DOHH2 (cell line): Measurements from ENCODE around the gene CCDC180.

Experiments
- H3F3A ChIP-seq: fragments of 200-600 bp; sonication (generic), shearing (Covaris generic); 2 replicates; pipeline ENCODE4 v1.6.0; 2016; ENCODE audit warnings: antibody characterized with exemption, mild to moderate bottlenecking; ENCODE audit not compliant: control insufficient read depth, insufficient read depth
- H3K27ac ChIP-seq: fragments of 200-600 bp; sonication (generic); 2 replicates; pipeline ENCODE4 v1.5.1; 2014; ENCODE audit warnings: low read depth, mild to moderate bottlenecking, low read length, moderate library complexity
- H3K27me3 ChIP-seq: fragments of 200-600 bp; sonication (generic); 2 replicates; pipeline ENCODE4 v1.6.1; 2014; ENCODE audit warnings: mild to moderate bottlenecking, low read length, mixed read lengths; ENCODE audit not compliant: control insufficient read depth
- H3K36me3 ChIP-seq: fragments of 200-600 bp; sonication (generic); 2 replicates; pipeline ENCODE4 v1.6.1; 2014; ENCODE audit warnings: mild to moderate bottlenecking, low read length, moderate library complexity, mixed read lengths; ENCODE audit not compliant: control insufficient read depth
- H3K4me1 ChIP-seq: fragments of 200-600 bp; sonication (generic); 2 replicates; pipeline ENCODE4 v1.6.1; 2014; ENCODE audit warnings: mild to moderate bottlenecking, low read length, mixed read lengths; ENCODE audit not compliant: control insufficient read depth
- H3K4me2 ChIP-seq: fragments of 200-600 bp; sonication (generic); 2 replicates; pipeline ENCODE4 v1.6.0; 2014; ENCODE audit warnings: mild to moderate bottlenecking, low read length, moderate library complexity
- H3K4me3 ChIP-seq: fragments of 200-600 bp; sonication (generic); 2 replicates; pipeline ENCODE4 v1.5.1; 2014; ENCODE audit warnings: mild to moderate bottlenecking, low read length, mixed read lengths
- H3K79me2 ChIP-seq: fragments of 200-600 bp; sonication (generic); 2 replicates; pipeline ENCODE4 v1.6.1; 2014; ENCODE audit warnings: mild to moderate bottlenecking, low read length, mixed read lengths; ENCODE audit not compliant: control insufficient read depth
- H3K9me2 ChIP-seq: fragments of 200-600 bp; sonication (generic); replicated peaks from 2 replicates; pipeline ENCODE4 v1.6.1; 2014; ENCODE audit warnings: mild to moderate bottlenecking, low read length, mixed read lengths; ENCODE audit not compliant: control insufficient read depth
- H3K9me3 ChIP-seq: fragments of 200-600 bp; sonication (generic); 2 replicates; pipeline ENCODE4 v1.6.1; 2014; ENCODE audit warnings: antibody characterized with exemption, low read length, mixed read lengths; ENCODE audit not compliant: control insufficient read depth, insufficient read depth
- H4K20me1 ChIP-seq: fragments of 200-600 bp; sonication (generic); 2 replicates; pipeline ENCODE4 v1.6.0; 2014; ENCODE audit warnings: low read depth, mild to moderate bottlenecking, antibody characterized with exemption, low read length, moderate library complexity; ENCODE audit not compliant: control insufficient read depth, insufficient read depth
- CTCF ChIP-seq: fragments of 200-600 bp; sonication (generic); IDR thresholded peaks from one replicate; pipeline ENCODE4 v1.5.1; 2014; ENCODE audit warnings: antibody characterized with exemption, mild to moderate bottlenecking, low read depth, low read length; ENCODE audit not compliant: poor library complexity, severe bottlenecking
- EZH2phosphoT487 ChIP-seq: fragments of 200-600 bp; sonication (generic); IDR thresholded peaks from 2 replicates; pipeline ENCODE4 v1.6.1; 2017; ENCODE audit warnings: borderline replicate concordance, mild to moderate bottlenecking, antibody characterized with exemption, low read length, moderate library complexity, mixed read lengths

CCDC180 gene

GRCh38 chr9:97348871-97349270 lies 41.4 kb downstream of the CCDC180 start:
- no peak overlapping the region for H3K4me3 ChIP-seq
- H3K27ac ChIP-seq: no peak overlapping the region
- no peaks in the 10 kb centered on the region for H3K4me1 ChIP-seq
- H3F3A ChIP-seq: no peaks in the 10 kb centered on the region
- no peaks in the 10 kb centered on the region for H3K79me2 ChIP-seq
- H3K36me3 ChIP-seq: no peaks in the 10 kb centered on the region
- no peaks in the 10 kb centered on the region for H3K9me2 ChIP-seq
- no peaks in the 10 kb centered on the region for H3K9me3 ChIP-seq
- no peak overlapping the region for H3K4me2 ChIP-seq
- H3K27me3 ChIP-seq: no peaks in the 10 kb centered on the region
- H4K20me1 ChIP-seq: no peaks in the 10 kb centered on the region
- no peak for TF ChIP-seq EZH2phosphoT487
- TF ChIP-seq CTCF: no peak

- H3F3A ChIP-seq: no peaks in the 10 kb centered on the region
- H3K4me3 ChIP-seq: no peak overlapping the region
- H3K27ac ChIP-seq: no peak overlapping the region
- no peaks in the 10 kb centered on the region for H4K20me1 ChIP-seq
- no peaks in the 10 kb centered on the region for H3K4me1 ChIP-seq
- H3K27me3 ChIP-seq: no peaks in the 10 kb centered on the region
- no peaks in the 10 kb centered on the region for H3K9me3 ChIP-seq
- no peaks in the 10 kb centered on the region for H3K9me2 ChIP-seq
- H3K79me2 ChIP-seq: no peaks in the 10 kb centered on the region
- no peaks in the 10 kb centered on the region for H3K36me3 ChIP-seq
- TF ChIP-seq EZH2phosphoT487 (no peak), CTCF (no peak)
- H3K4me2 ChIP-seq: no peak overlapping the region
These were observed 41.9 kb downstream of the CCDC180 start for GRCh38 chr9:97349400-97349799.

GRCh38 chr9:97354637-97355036 lies 47.2 kb downstream of the CCDC180 start:
- H3K4me2 ChIP-seq: no peak overlapping the region
- no peak for TF ChIP-seq EZH2phosphoT487
- TF ChIP-seq CTCF: no peak
- H4K20me1 ChIP-seq: no peaks in the 10 kb centered on the region
- no peaks in the 10 kb centered on the region for H3F3A ChIP-seq
- no peaks in the 10 kb centered on the region for H3K27me3 ChIP-seq
- no peaks in the 10 kb centered on the region for H3K4me1 ChIP-seq
- H3K4me3 ChIP-seq: no peak overlapping the region
- H3K27ac ChIP-seq: no peak overlapping the region
- H3K36me3 ChIP-seq: no peaks in the 10 kb centered on the region
- H3K9me3 ChIP-seq: no peaks in the 10 kb centered on the region
- no peaks in the 10 kb centered on the region for H3K79me2 ChIP-seq
- H3K9me2 ChIP-seq: no peaks in the 10 kb centered on the region

- Histone ChIP-seq H3K27ac (no peak overlapping the region), H3K4me1 (no peaks in the 10 kb centered on the region), H3K79me2 (no peaks in the 10 kb centered on the region), H3F3A (no peaks in the 10 kb centered on the region), H3K9me2 (no peaks in the 10 kb centered on the region), H3K27me3 (no peaks in the 10 kb centered on the region), H3K4me3 (no peak overlapping the region), H4K20me1 (no peaks in the 10 kb centered on the region), H3K36me3 (no peaks in the 10 kb centered on the region), H3K4me2 (no peak overlapping the region), H3K9me3 (no peaks in the 10 kb centered on the region)
- TF ChIP-seq CTCF (no peak), EZH2phosphoT487 (no peak)
These were observed 49.6 kb downstream of the CCDC180 start for GRCh38 chr9:97357056-97357455.
